Activated CD4-positive, alpha-beta memory T cell treated with anti-CD3 and anti-CD28 coated beads for 36 hours (primary cell): ENCODE data around the gene UBE4A. TPM values are rescaled to one million over a fixed set of nuclear protein-coding genes. Genes with fewer than 3 reads are reported as not detected.
A peak's percentile ranks its signal among the peaks of the same experiment; 100 is the strongest.

Experiments
- CTCF ChIA-PET: fragments of 350-600 bp; sonication (Branson Sonifier 250); formaldehyde crosslinking; loops from one replicate; lab custom pipeline; 2021; ENCODE audit warnings: antibody characterized with exemption, inconsistent platforms; lab: Charles Lee
- POLR2A ChIA-PET: fragments of 350-600 bp; sonication (Branson Sonifier 250); formaldehyde crosslinking; loops from one replicate; lab custom pipeline; 2021; ENCODE audit warnings: antibody characterized with exemption; lab: Charles Lee
- DNase-seq: peaks from one replicate; pipeline ENCODE4 v3.0.0-alpha.2; 2020
- H3K27ac Mint-ChIP-seq: one replicate; pipeline ENCODE4 v1.8.0; 2021; ENCODE audit warnings: mixed read lengths
- H3K27me3 Mint-ChIP-seq: one replicate; pipeline ENCODE4 v1.8.0; 2021; ENCODE audit warnings: mixed read lengths
- H3K36me3 Mint-ChIP-seq: one replicate; pipeline ENCODE4 v1.8.0; 2021; ENCODE audit warnings: mixed read lengths
- H3K4me1 Mint-ChIP-seq: one replicate; pipeline ENCODE4 v1.8.0; 2021; ENCODE audit warnings: low read depth, mixed read lengths
- H3K4me3 Mint-ChIP-seq: one replicate; pipeline ENCODE4 v1.8.0; 2021; ENCODE audit warnings: mild to moderate bottlenecking, mixed read lengths
- H3K9me3 Mint-ChIP-seq: one replicate; pipeline ENCODE4 v1.8.0; 2021; ENCODE audit warnings: mixed read lengths
- intact Hi-C: fragments of 100-400 bp; cut with micrococcal nuclease; formaldehyde crosslinking; loops from one replicate; pipeline ENCODE4 v1.15.1; 2023
- total RNA-seq, 2 experiments: library from RNA; stranded (reverse); gene quantifications; one replicate each; pipeline ENCODE4 v1.2.3, GENCODE V29; 2021

Gene UBE4A
- total RNA-seq, 2 experiments from 2014 or later, result 39.1 to 40.4 TPM

DNA sequence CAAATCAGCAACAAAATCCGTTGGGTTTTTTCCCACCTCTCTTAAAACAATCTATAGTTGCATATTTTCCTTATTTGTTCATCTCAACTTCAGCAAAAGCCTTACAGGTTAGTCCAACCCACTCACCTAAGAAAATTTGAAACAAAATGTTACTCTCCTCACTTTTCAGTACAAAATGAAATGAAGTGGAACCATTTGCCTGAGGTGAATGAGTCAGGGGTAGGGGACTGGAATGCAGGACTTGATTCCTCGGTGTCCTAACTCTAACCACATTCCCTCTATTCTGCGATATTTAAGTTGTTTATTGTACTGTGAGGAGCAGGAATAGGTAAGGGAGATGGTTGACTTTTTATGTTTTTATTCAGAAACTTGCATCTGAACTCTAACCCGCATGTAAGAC is 58.4 kb downstream of the UBE4A start:
- no peak for DNase-seq
- Mint-ChIP-seq H3K4me1 (no peaks in the 10 kb centered on the region), H3K27ac (no peak overlapping the region), H3K36me3 (no peaks in the 10 kb centered on the region), H3K4me3 (no peak overlapping the region), H3K9me3 (no peaks in the 10 kb centered on the region), H3K27me3 (no peaks in the 10 kb centered on the region)
- POLR2A ChIA-PET, result no interaction called here
- intact Hi-C loops, result no loop called here
- CTCF ChIA-PET, result no interaction called here

DNA sequence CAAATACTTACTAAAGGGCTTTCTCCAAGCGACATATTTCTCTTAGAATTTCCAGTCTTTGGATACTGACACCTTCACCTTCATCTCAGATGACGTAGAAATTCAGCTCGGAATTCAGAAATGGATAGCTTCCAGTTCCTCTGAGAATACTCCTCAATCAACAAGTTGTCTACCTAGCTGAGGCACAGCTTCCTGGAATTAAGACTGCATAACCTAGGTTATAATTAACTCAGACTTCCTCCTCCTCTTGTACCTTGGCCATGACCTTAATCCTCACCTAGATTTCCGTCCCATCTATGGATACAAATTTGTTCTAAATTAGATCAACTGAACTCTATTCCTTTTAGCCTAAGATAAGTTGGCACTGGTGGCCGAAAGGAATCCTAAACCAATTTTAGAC is 59.4 kb downstream of the UBE4A start:
- Mint-ChIP-seq H3K27me3 (no peaks in the 10 kb centered on the region), H3K9me3 (no peaks in the 10 kb centered on the region), H3K36me3 (no peaks in the 10 kb centered on the region), H3K27ac (no peak overlapping the region), H3K4me3 (no peak overlapping the region), H3K4me1 (no peaks in the 10 kb centered on the region)
- DNase-seq, result no peak
- ChIA-PET CTCF (interaction anchor here (1.2 kb wide), 1 partner anchor 220 kb away, joined by 3 read pairs; no protein-coding TSS in a partner anchor), POLR2A (no interaction called here)
- intact Hi-C loops, result no loop called here

DNA sequence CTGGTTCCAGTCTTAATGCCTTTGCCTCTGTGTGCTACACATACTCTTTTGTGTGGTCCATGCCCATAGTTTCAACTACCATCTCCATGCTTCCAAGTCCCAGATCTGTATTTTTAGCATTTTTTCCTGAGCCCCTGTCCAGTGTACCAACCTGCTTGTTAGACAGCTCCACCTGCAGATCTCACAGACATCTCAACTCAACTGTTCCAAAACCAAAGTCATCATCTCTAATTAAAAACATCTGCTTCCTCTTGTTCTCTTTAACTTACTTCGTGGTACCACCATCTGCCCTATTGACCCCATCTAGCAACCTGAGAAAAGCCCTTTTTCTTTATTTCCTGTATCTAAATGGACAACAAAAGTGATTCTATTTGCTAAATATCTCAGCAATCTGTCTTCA is 68.3 kb downstream of the UBE4A start:
- CTCF ChIA-PET, result no interaction called here
- POLR2A ChIA-PET, result no interaction called here
- H3K4me1 Mint-ChIP-seq, result peaks cover 5% of the 10 kb centered on the region
- H3K27ac Mint-ChIP-seq, result no peak overlapping the region
- H3K9me3 Mint-ChIP-seq, result no peaks in the 10 kb centered on the region
- H3K36me3 Mint-ChIP-seq, result no peaks in the 10 kb centered on the region
- H3K27me3 Mint-ChIP-seq, result no peaks in the 10 kb centered on the region
- no peak overlapping the region for H3K4me3 Mint-ChIP-seq
- no peak for DNase-seq
- intact Hi-C loops, result no loop called here

DNA sequence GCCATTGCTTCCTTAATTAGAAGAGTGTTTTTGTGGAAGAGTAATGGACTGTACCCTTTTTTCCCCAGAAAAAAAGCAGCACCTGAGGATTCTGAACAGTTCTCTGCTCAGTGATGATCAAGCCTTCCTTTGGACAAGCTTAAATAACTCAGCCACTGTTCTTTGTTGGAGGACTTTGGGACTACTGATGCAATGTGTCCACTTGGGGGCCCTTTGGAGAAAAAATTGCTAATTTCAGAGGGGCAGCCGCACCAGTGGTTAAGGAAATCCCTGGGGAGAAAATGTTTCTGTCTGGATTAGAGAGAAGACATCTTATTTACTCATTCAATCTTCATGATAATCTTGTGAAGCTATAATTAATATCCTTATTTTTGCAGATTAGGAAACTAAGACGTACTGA is 71.6 kb downstream of the UBE4A start:
- POLR2A ChIA-PET, result no interaction called here
- CTCF ChIA-PET, result interaction anchor here (0.7 to 1.7 kb wide), 5 partner anchors 17 to 57 kb away, joined by 3 to 7 read pairs (median 3); no protein-coding TSS in a partner anchor
- Mint-ChIP-seq H3K9me3 (no peaks in the 10 kb centered on the region), H3K36me3 (no peaks in the 10 kb centered on the region), H3K27ac (no peak overlapping the region), H3K27me3 (no peaks in the 10 kb centered on the region), H3K4me3 (no peak overlapping the region), H3K4me1 (peaks cover 13% of the 10 kb centered on the region)
- intact Hi-C loops, result loop anchor here (10.0 kb wide), 1 partner anchor 444 kb away; no protein-coding TSS in a partner anchor
- DNase-seq, result no peak

DNA sequence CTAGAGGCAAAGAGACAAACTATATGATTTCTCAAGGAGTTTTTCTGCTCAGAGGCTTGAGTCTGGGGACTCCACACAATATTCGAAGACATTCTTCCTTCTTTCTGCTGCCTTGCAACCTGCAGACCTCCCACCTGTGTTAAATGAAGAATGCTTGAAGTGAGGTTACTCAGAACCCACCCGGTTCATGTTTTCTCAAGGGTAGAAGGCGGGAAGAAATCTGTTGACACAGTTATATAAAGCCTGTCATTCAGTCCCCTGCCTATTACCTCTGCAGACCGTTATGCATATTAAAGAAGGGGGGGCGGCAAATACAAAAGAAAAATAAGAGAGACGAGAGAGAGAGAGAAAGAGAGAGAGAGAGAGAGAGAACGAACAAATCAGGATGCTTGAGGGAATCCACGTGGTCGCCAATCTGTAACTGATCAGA is 74.7 kb downstream of the UBE4A start:
- no peaks in the 10 kb centered on the region for H3K27me3 Mint-ChIP-seq
- DNase-seq, result no peak
- H3K36me3 Mint-ChIP-seq, result peaks cover 5% of the 10 kb centered on the region
- no peaks in the 10 kb centered on the region for H3K9me3 Mint-ChIP-seq
- peaks cover 18% of the 10 kb centered on the region for H3K4me1 Mint-ChIP-seq
- peak overlapping the region; percentile 87 for H3K27ac Mint-ChIP-seq
- intact Hi-C loops, result loop anchor here (2.0 to 10.0 kb wide), 2 partner anchors 33 to 441 kb away; partner anchors contain the start of gene ATP5MG
- ChIA-PET POLR2A (interaction anchor here (2.0 to 3.1 kb wide), 3 partner anchors 10 to 35 kb away, joined by 11 to 19 read pairs (median 14); partner anchors contain the start of gene ATP5MG), CTCF (interaction anchor here (1.0 to 2.2 kb wide), 3 partner anchors 11 to 54 kb away, joined by 3 to 13 read pairs (median 5); no protein-coding TSS in a partner anchor)
- H3K4me3 Mint-ChIP-seq, result peak overlapping the region; percentile 87

DNA sequence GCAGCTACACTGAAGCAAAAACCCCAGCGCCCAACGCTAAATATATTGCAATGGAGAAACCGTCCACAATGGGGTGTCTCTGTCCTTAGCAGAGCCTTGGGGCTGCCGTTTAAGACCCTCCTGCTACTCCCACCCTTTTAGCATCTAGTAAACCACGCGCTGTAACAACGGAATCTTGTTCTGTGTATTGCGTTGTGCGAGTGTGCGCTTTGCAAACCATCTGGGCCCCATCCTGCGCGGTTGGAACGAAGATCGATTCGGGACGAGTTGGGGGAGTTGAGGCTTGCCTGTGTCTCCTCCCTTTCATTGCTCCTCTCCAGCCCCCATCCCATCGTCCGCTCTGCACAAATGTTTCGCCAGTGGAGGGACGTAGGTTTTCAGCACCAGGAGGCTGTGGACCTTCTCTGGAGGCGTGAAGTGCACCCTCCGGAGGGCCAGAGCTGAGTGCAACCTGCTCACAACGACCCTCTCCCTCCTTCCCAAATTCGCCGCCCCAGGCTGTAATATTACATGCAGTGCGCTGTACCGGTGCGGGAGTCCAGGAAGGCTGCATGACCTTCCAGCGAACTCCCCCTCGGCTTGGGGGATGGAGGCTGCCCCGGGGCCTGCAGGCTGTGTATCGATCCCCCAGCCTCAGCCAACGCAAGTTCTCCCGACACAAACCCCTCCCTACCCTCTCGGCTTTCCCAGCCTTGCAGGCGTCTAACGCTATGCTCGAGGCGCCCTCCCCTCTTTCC is 75.3 kb downstream of the UBE4A start:
- H3K27ac Mint-ChIP-seq, result peak overlapping the region; percentile 87
- intact Hi-C loops, result loop anchor here (1.0 to 10.0 kb wide), 6 partner anchors 34 to 447 kb away; partner anchors contain the start of genes ATP5MG, IL10RA and UBE4A
- DNase-seq, result peak; percentile 62
- peaks cover 24% of the 10 kb centered on the region for H3K4me1 Mint-ChIP-seq
- H3K9me3 Mint-ChIP-seq, result no peaks in the 10 kb centered on the region
- POLR2A ChIA-PET, result interaction anchor here (1.1 to 3.1 kb wide), 6 partner anchors 8 to 39 kb away, joined by 3 to 19 read pairs (median 12); partner anchors contain the start of gene ATP5MG
- H3K36me3 Mint-ChIP-seq, result peaks cover 8% of the 10 kb centered on the region
- H3K27me3 Mint-ChIP-seq, result no peaks in the 10 kb centered on the region
- CTCF ChIA-PET, result interaction anchor here (1.0 to 2.2 kb wide), 7 partner anchors 9 to 183 kb away, joined by 3 to 13 read pairs (median 4); partner anchors contain the start of gene MPZL3
- H3K4me3 Mint-ChIP-seq, result peak overlapping the region; percentile 87

DNA sequence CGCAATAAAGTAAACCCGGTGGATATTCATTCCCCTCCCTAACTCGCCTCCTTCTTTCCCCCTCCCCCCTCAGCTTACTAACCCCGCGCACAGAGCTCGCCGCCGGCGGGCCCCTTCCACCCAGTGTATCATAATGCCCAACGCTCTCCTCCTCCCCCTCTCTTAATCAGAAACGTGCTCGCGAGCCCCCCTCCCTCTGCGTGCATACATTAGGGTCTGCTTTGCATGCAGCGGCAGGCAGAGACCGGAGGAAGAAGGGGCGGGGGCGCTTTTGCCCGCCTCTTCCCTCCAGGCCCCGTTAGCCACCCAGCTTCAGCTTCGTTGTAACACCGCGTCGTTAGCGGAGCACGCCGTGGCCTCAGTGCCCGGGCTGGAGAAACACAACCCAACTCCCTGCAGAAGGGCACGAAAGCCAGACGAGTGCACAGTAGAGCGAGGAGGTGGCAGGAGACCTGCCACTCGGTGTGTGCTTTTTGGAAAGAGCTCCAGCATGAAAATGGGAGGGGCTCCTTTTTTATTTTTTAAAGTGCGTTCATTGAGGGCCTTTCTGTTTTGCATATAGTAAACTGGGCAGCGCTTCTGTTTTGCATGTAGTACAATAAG is 76.0 kb downstream of the UBE4A start:
- Mint-ChIP-seq H3K27ac (peak overlapping the region; percentile 87), H3K4me3 (peak overlapping the region; percentile 87), H3K9me3 (no peaks in the 10 kb centered on the region), H3K27me3 (no peaks in the 10 kb centered on the region), H3K4me1 (peaks cover 30% of the 10 kb centered on the region), H3K36me3 (peaks cover 12% of the 10 kb centered on the region)
- POLR2A ChIA-PET, result interaction anchor here (1.1 to 3.1 kb wide), 6 partner anchors 8 to 40 kb away, joined by 3 to 19 read pairs (median 12); partner anchors contain the start of gene ATP5MG
- intact Hi-C loops, result loop anchor here (1.0 to 10.0 kb wide), 6 partner anchors 35 to 448 kb away; partner anchors contain the start of genes ATP5MG, IL10RA and UBE4A
- CTCF ChIA-PET, result interaction anchor here (0.6 to 2.2 kb wide), 8 partner anchors 9 to 260 kb away, joined by 3 to 13 read pairs (median 4); partner anchors contain the start of gene MPZL3
- peak; percentile 75 for DNase-seq

DNA sequence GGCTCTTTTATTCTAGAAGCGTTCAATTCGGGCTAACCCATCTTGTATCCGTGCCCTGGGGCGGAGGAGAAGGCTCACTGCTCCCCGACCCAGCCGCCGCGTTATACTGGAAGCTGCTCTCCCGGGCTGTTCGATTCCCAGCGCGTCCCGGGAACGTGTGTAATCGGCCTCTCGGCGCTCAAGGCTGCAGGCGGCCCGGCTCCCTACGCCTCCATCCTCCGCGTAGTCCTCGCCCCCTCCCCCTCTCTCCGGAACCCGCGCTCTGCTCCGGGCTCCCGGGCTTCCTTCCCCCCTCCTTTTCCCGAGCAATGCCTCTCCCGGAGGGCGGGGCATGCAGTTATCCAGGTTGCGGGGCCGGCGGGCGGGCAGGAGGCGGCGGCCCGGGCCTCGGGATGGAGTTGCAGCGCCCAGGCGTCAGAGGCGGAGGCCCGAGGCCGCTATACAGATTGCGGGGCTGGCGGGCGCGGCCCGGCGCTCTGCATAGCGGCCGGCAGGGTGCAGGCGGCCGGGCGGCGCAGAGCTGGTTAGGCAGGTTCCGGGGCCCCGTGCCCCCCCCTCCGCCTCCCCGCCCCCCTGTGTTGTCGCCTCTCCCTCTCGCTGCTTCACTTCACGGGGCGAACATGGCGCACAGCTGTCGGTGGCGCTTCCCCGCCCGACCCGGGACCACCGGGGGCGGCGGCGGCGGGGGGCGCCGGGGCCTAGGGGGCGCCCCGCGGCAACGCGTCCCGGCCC is 76.7 kb downstream of the UBE4A start, which contains the start of gene KMT2A:
KMT2A (plus strand) TSS at position 600 of the 732 bp plus-strand sequence; CDS start at position 621, 21 bp downstream.
- POLR2A ChIA-PET, result interaction anchor here (0.6 to 3.1 kb wide), 10 partner anchors 8 to 442 kb away, joined by 3 to 19 read pairs (median 4); partner anchors contain the start of gene ATP5MG
- no peaks in the 10 kb centered on the region for H3K9me3 Mint-ChIP-seq
- peak within 1 kb of the TSS; percentile 97 for H3K27ac Mint-ChIP-seq
- H3K36me3 Mint-ChIP-seq, result peaks cover 14% of the 10 kb centered on the region
- peak; percentile 95 for DNase-seq
- CTCF ChIA-PET, result interaction anchor here (0.6 to 2.2 kb wide), 10 partner anchors 8 to 260 kb away, joined by 3 to 13 read pairs (median 4); partner anchors contain the start of gene MPZL3
- intact Hi-C loops, result loop anchor here (1.0 to 10.0 kb wide), 8 partner anchors 35 to 449 kb away; partner anchors contain the start of genes ARCN1, ATP5MG, CD3E and IL10RA
- H3K27me3 Mint-ChIP-seq, result no peaks in the 10 kb centered on the region
- peaks cover 37% of the 10 kb centered on the region for H3K4me1 Mint-ChIP-seq
- peak within 1 kb of the TSS; percentile 91 for H3K4me3 Mint-ChIP-seq

DNA sequence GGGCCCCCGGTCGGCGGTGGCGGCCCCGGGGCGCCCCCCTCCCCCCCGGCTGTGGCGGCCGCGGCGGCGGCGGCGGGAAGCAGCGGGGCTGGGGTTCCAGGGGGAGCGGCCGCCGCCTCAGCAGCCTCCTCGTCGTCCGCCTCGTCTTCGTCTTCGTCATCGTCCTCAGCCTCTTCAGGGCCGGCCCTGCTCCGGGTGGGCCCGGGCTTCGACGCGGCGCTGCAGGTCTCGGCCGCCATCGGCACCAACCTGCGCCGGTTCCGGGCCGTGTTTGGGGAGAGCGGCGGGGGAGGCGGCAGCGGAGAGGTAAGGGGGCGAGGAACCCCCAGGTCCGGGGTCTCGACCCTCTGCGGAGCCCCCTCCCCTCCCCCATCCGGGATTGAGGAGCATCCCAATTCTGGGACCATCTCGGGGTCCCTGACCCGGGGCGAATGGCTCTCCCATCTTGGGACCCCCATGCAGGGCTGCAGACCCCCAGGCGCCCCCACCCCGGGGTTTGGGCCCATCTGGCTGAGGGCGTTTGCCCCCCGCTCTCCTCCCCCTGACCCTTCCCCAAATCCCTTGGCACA is 77.3 kb downstream of the UBE4A start:
- intact Hi-C loops, result loop anchor here (2.0 to 10.0 kb wide), 5 partner anchors 132 to 449 kb away; partner anchors contain the start of genes ARCN1, CD3E and IL10RA
- no peaks in the 10 kb centered on the region for H3K27me3 Mint-ChIP-seq
- ChIA-PET POLR2A (interaction anchor here (0.6 to 3.1 kb wide), 8 partner anchors 11 to 442 kb away, joined by 3 to 19 read pairs (median 4); partner anchors contain the start of gene ATP5MG), CTCF (interaction anchor here (1.0 to 1.5 kb wide), 2 partner anchors 11 to 185 kb away, joined by 3 to 5 read pairs; partner anchors contain the start of gene MPZL3)
- H3K9me3 Mint-ChIP-seq, result no peaks in the 10 kb centered on the region
- peak; percentile 64 for DNase-seq
- peak overlapping the region; percentile 91 for H3K4me3 Mint-ChIP-seq
- peaks cover 14% of the 10 kb centered on the region for H3K36me3 Mint-ChIP-seq
- peaks cover 44% of the 10 kb centered on the region for H3K4me1 Mint-ChIP-seq
- H3K27ac Mint-ChIP-seq, result peak overlapping the region; percentile 97
